T-cell (primary cell): ENCODE results near the gene DEFB113. TPM values are rescaled to one million over a fixed set of nuclear protein-coding genes. Genes with fewer than 3 reads are reported as not detected.

Source experiments
- ATAC-seq, 4 experiments: fragments of 200-7000 bp in 3 of 4; fragments of 150-1000 bp in 1 of 4; cut with Tn5 transposase; replicated peaks in 1 of 4; 1 replicate in 3 of 4; 2 replicates in 1 of 4; pipeline ENCODE4 v1.10.0; 2021; ENCODE audit warnings: moderate library complexity in 3 of 4, mild to moderate bottlenecking in 2 of 4, moderate number of reproducible peaks in 1 of 4
- CTCF ChIA-PET, 2 donors: fragments of 300-600 bp; sonication (Branson Sonifier 250); formaldehyde crosslinking; loops; one replicate each; lab custom pipeline; 2022; ENCODE audit warnings: antibody characterized with exemption in 2 of 2; lab: Charles Lee
- POLR2A ChIA-PET, 2 donors: fragments of 300-600 bp; sonication (Branson Sonifier 250); formaldehyde crosslinking; loops; one replicate each; lab custom pipeline; 2022; ENCODE audit warnings: antibody characterized with exemption in 2 of 2; lab: Charles Lee
- DNase-seq, 35 experiments: peaks; one replicate each; pipeline versions ENCODE4 v3.0.0 to v3.0.0-alpha.2; 2013 to 2023
- H3K27ac ChIP-seq: one replicate; pipeline ENCODE4 v1.5.1; 2013; ENCODE audit warnings: low read length
- H3K27me3 ChIP-seq, 2 experiments: replicated peaks in 1 of 2; 1 replicate in 1 of 2; 2 replicates in 1 of 2; pipeline versions ENCODE4 v1.6.1 to v1.7.0; 2013; ENCODE audit warnings: low read length in 1 of 2, mixed read lengths in 1 of 2; ENCODE audit not compliant: control insufficient read depth in 2 of 2, insufficient read depth in 2 of 2; ENCODE audit errors: extremely low read depth in 1 of 2
- H3K36me3 ChIP-seq, 2 donors: 1 replicate in 1 of 2; 2 replicates in 1 of 2; pipeline versions ENCODE4 v1.6.1 to v1.7.0; 2013; ENCODE audit warnings: low read length in 1 of 2; ENCODE audit not compliant: control insufficient read depth in 2 of 2, insufficient read depth in 1 of 2; ENCODE audit errors: extremely low read depth in 1 of 2
- H3K4me1 ChIP-seq, 2 experiments: 1 replicate in 1 of 2; 2 replicates in 1 of 2; pipeline versions ENCODE4 v1.6.1 to v1.7.0; 2013; ENCODE audit warnings: low read length in 2 of 2, mixed read lengths in 1 of 2; ENCODE audit not compliant: insufficient read depth in 2 of 2, control insufficient read depth in 1 of 2; ENCODE audit errors: extremely low read depth in 1 of 2
- H3K4me3 ChIP-seq, 2 donors: 1 replicate in 1 of 2; 2 replicates in 1 of 2; pipeline versions ENCODE4 v1.5.1 to v1.7.0; 2013; ENCODE audit warnings: mild to moderate bottlenecking in 2 of 2, low read length in 1 of 2, moderate library complexity in 1 of 2; ENCODE audit not compliant: control insufficient read depth in 1 of 2; ENCODE audit errors: extremely low read depth in 1 of 2
- H3K9me3 ChIP-seq: 2 replicates; pipeline ENCODE4 v1.7.0; 2013
- H3K27ac Mint-ChIP-seq, 2 donors: one replicate each; pipeline ENCODE4 v1.8.0; 2020 to 2021; ENCODE audit warnings: mild to moderate bottlenecking in 2 of 2, mixed read lengths in 2 of 2
- H3K27me3 Mint-ChIP-seq, 2 donors: one replicate each; pipeline ENCODE4 v1.8.0; 2021 to 2022; ENCODE audit warnings: mixed read lengths in 2 of 2
- H3K36me3 Mint-ChIP-seq: one replicate; pipeline ENCODE4 v1.8.0; 2021; ENCODE audit warnings: mixed read lengths
- H3K4me1 Mint-ChIP-seq, 3 donors: one replicate each; pipeline ENCODE4 v1.8.0; 2020 to 2022; ENCODE audit warnings: mixed read lengths in 3 of 3, mild to moderate bottlenecking in 1 of 3
- H3K4me3 Mint-ChIP-seq, 3 donors: one replicate each; pipeline ENCODE4 v1.8.0; 2020 to 2022; ENCODE audit warnings: mild to moderate bottlenecking in 3 of 3, mixed read lengths in 3 of 3, moderate library complexity in 3 of 3
- H3K9me3 Mint-ChIP-seq, 3 donors: one replicate each; pipeline ENCODE4 v1.8.0; 2020 to 2022; ENCODE audit warnings: mixed read lengths in 3 of 3
- WGBS: methylation state at CpG from one replicate; pipeline ENCODE4 v1.1.5; 2013; ENCODE audit warnings: missing lambda C conversion rate; ENCODE audit not compliant: insufficient coverage; 5-methylcytosine and 5-hydroxymethylcytosine counted together
- total RNA-seq, 35 experiments: library from RNA in 6 of 35; stranded (reverse) in 6 of 35; fragments of 120-200 nt in 1 of 35; gene quantifications; one replicate each; pipeline versions ENCODE4 v1.2.1 to v1.2.4 and lab custom pipeline; 2013 to 2026

DEFB113 gene
- not detected for total RNA-seq
- total RNA-seq (2013) = not detected
- total RNA-seq (lab: John Stamatoyannopoulos, UW) = 0 reads per million in 29 experiments

GRCh38 chr6:49969605-49970004 is at the start of gene DEFB113:
Gene DEFB113, minus strand, starts transcription at chr6:49969625. Its CDS starts 0 bp downstream, at chr6:49969625.
- H3K4me3 Mint-ChIP-seq = no peak within 1 kb of the TSS
- no peak within 1 kb of the TSS for H3K27ac Mint-ChIP-seq
- no CpG with 5 or more reads among the region's 2 CpGs for WGBS
- CTCF ChIA-PET = no interaction called here
- no peaks in the 10 kb centered on the region for H3K27me3 Mint-ChIP-seq
- POLR2A ChIA-PET = no interaction called here
- Histone ChIP-seq H3K27ac (no peak within 1 kb of the TSS), H3K9me3 (no peaks in the 10 kb centered on the region), H3K36me3 (no peaks in the 10 kb centered on the region), H3K4me1 (no peaks in the 10 kb centered on the region), H3K27me3 (no peaks in the 10 kb centered on the region), H3K4me3 (no peak within 1 kb of the TSS)
- ATAC-seq (no peak), DNase-seq (no peak)
- peaks cover 4 to 9% (median 5%) of the 10 kb centered on the region in 3 donors for H3K9me3 Mint-ChIP-seq
- no peaks in the 10 kb centered on the region for H3K36me3 Mint-ChIP-seq
- no peaks in the 10 kb centered on the region for H3K4me1 Mint-ChIP-seq

- Mint-ChIP-seq H3K36me3 (no peaks in the 10 kb centered on the region), H3K9me3 (peaks cover 6 to 9% (median 8%) of the 10 kb centered on the region in 3 donors), H3K27me3 (no peaks in the 10 kb centered on the region), H3K4me3 (no peak overlapping the region), H3K27ac (no peak overlapping the region), H3K4me1 (no peaks in the 10 kb centered on the region)
- Histone ChIP-seq H3K27ac (no peak overlapping the region), H3K4me1 (no peaks in the 10 kb centered on the region), H3K4me3 (no peak overlapping the region), H3K36me3 (no peaks in the 10 kb centered on the region), H3K27me3 (no peaks in the 10 kb centered on the region), H3K9me3 (no peaks in the 10 kb centered on the region)
- CTCF ChIA-PET = no interaction called here
- DNase-seq (no peak), ATAC-seq (no peak)
- POLR2A ChIA-PET = no interaction called here
- WGBS = 78% methylated on average over 1 of the region's 3 CpGs
Observed at GRCh38 chr6:50007819-50008218, 38.4 kb upstream of the DEFB113 start.

- CTCF ChIA-PET = no interaction called here
- Histone ChIP-seq H3K9me3 (no peaks in the 10 kb centered on the region), H3K27me3 (no peaks in the 10 kb centered on the region), H3K4me3 (no peak overlapping the region), H3K27ac (no peak overlapping the region), H3K4me1 (no peaks in the 10 kb centered on the region), H3K36me3 (no peaks in the 10 kb centered on the region)
- POLR2A ChIA-PET = no interaction called here
- Mint-ChIP-seq H3K4me3 (no peak overlapping the region), H3K36me3 (no peaks in the 10 kb centered on the region), H3K4me1 (no peaks in the 10 kb centered on the region), H3K9me3 (peaks cover 3 to 14% (median 13%) of the 10 kb centered on the region in 3 donors), H3K27ac (no peak overlapping the region), H3K27me3 (no peaks in the 10 kb centered on the region)
- WGBS = no CpG with 5 or more reads among the region's 3 CpGs
- DNase-seq = no peak
- ATAC-seq = no peak
Observed at GRCh38 chr6:50003139-50003538, 33.7 kb upstream of the DEFB113 start.

- Histone ChIP-seq H3K27ac (no peak overlapping the region), H3K4me3 (no peak overlapping the region), H3K9me3 (no peaks in the 10 kb centered on the region), H3K4me1 (no peaks in the 10 kb centered on the region), H3K36me3 (no peaks in the 10 kb centered on the region), H3K27me3 (no peaks in the 10 kb centered on the region)
- POLR2A ChIA-PET = no interaction called here
- no peak overlapping the region for H3K27ac Mint-ChIP-seq
- ATAC-seq (no peak), DNase-seq (no peak)
- H3K4me3 Mint-ChIP-seq = no peak overlapping the region
- H3K4me1 Mint-ChIP-seq = no peaks in the 10 kb centered on the region
- H3K27me3 Mint-ChIP-seq = no peaks in the 10 kb centered on the region
- CTCF ChIA-PET = no interaction called here
- no peaks in the 10 kb centered on the region for H3K36me3 Mint-ChIP-seq
- peaks cover 0 to 8% (median 4%) of the 10 kb centered on the region in 3 donors for H3K9me3 Mint-ChIP-seq
Observed at GRCh38 chr6:49995278-49995677, 25.9 kb upstream of the DEFB113 start.

GRCh38 chr6:49988900-49989299 is 19.5 kb upstream of the DEFB113 start:
- CTCF ChIA-PET = no interaction called here
- H3K9me3 ChIP-seq = no peaks in the 10 kb centered on the region
- H3K36me3 ChIP-seq = no peaks in the 10 kb centered on the region
- no peaks in the 10 kb centered on the region for H3K27me3 ChIP-seq
- Mint-ChIP-seq H3K9me3 (peaks cover 0 to 8% (median 8%) of the 10 kb centered on the region in 3 donors), H3K27ac (no peak overlapping the region), H3K4me1 (no peaks in the 10 kb centered on the region), H3K4me3 (no peak overlapping the region), H3K27me3 (no peaks in the 10 kb centered on the region), H3K36me3 (no peaks in the 10 kb centered on the region)
- 67% methylated on average over 2 of the region's 2 CpGs for WGBS
- no peak overlapping the region for H3K27ac ChIP-seq
- POLR2A ChIA-PET = no interaction called here
- no peak for ATAC-seq
- no peak for DNase-seq
- H3K4me1 ChIP-seq = no peaks in the 10 kb centered on the region
- H3K4me3 ChIP-seq = no peak overlapping the region

GRCh38 chr6:49987749-49988148 is 18.3 kb upstream of the DEFB113 start:
- H3K27me3 Mint-ChIP-seq = no peaks in the 10 kb centered on the region
- no peaks in the 10 kb centered on the region for H3K4me1 ChIP-seq
- WGBS = 100% methylated on average over 1 of the region's 2 CpGs
- H3K4me3 Mint-ChIP-seq = no peak overlapping the region
- DNase-seq (no peak), ATAC-seq (no peak)
- no peak overlapping the region for H3K27ac ChIP-seq
- no peaks in the 10 kb centered on the region for H3K27me3 ChIP-seq
- H3K4me1 Mint-ChIP-seq = no peaks in the 10 kb centered on the region
- no peaks in the 10 kb centered on the region for H3K9me3 ChIP-seq
- H3K36me3 Mint-ChIP-seq = no peaks in the 10 kb centered on the region
- CTCF ChIA-PET = no interaction called here
- POLR2A ChIA-PET = no interaction called here
- no peak overlapping the region for H3K4me3 ChIP-seq
- no peaks in the 10 kb centered on the region for H3K36me3 ChIP-seq
- no peak overlapping the region for H3K27ac Mint-ChIP-seq
- peaks cover 0 to 6% (median 5%) of the 10 kb centered on the region in 3 donors for H3K9me3 Mint-ChIP-seq

GRCh38 chr6:49986551-49986950 is 17.1 kb upstream of the DEFB113 start:
- Mint-ChIP-seq H3K27me3 (no peaks in the 10 kb centered on the region), H3K4me3 (no peak overlapping the region), H3K27ac (no peak overlapping the region), H3K4me1 (no peaks in the 10 kb centered on the region), H3K36me3 (no peaks in the 10 kb centered on the region), H3K9me3 (peaks cover 0 to 7% (median 0%) of the 10 kb centered on the region in 3 donors)
- no peaks in the 10 kb centered on the region for H3K4me1 ChIP-seq
- CTCF ChIA-PET = no interaction called here
- no peak overlapping the region for H3K27ac ChIP-seq
- no CpG with 5 or more reads among the region's 1 CpG for WGBS
- DNase-seq (no peak), ATAC-seq (no peak)
- H3K4me3 ChIP-seq = no peak overlapping the region
- no peaks in the 10 kb centered on the region for H3K9me3 ChIP-seq
- POLR2A ChIA-PET = no interaction called here
- H3K36me3 ChIP-seq = no peaks in the 10 kb centered on the region
- no peaks in the 10 kb centered on the region for H3K27me3 ChIP-seq
